IPS-20b (cell line): Measurements from ENCODE around the gene DCHS1.

Source experiments
- H3K27ac ChIP-seq: one replicate; pipeline ENCODE4 v1.5.1; 2013; ENCODE audit warnings: low read length
- H3K27me3 ChIP-seq: 2 replicates; pipeline ENCODE4 v1.6.1; 2013; ENCODE audit warnings: mild to moderate bottlenecking, low read length, inconsistent platforms; ENCODE audit not compliant: insufficient read depth
- H3K36me3 ChIP-seq: 2 replicates; pipeline ENCODE4 v1.6.1; 2013; ENCODE audit warnings: low read depth, mild to moderate bottlenecking, inconsistent platforms, low read length, moderate library complexity; ENCODE audit not compliant: insufficient read depth
- H3K4me1 ChIP-seq: 2 replicates; pipeline ENCODE4 v1.6.1; 2013; ENCODE audit warnings: mild to moderate bottlenecking, control low read depth, inconsistent platforms, low read length, moderate library complexity; ENCODE audit not compliant: insufficient read depth
- H3K4me3 ChIP-seq: 2 replicates; pipeline ENCODE4 v1.5.1; 2013; ENCODE audit warnings: mild to moderate bottlenecking, low read length, inconsistent platforms
- H3K9ac ChIP-seq: 2 replicates; pipeline ENCODE4 v1.6.1; 2013; ENCODE audit warnings: low read depth, mild to moderate bottlenecking, inconsistent platforms, low read length, moderate library complexity
- H3K9me3 ChIP-seq: 2 replicates; pipeline ENCODE4 v1.6.1; 2013; ENCODE audit warnings: mild to moderate bottlenecking, low read depth, low read length, inconsistent platforms; ENCODE audit not compliant: insufficient read depth

The DCHS1 gene

GRCh38 chr11:6653097-6653496 is 2.5 kb downstream of the DCHS1 start:
- H3K9me3 ChIP-seq: no peaks in the 10 kb centered on the region
- no peaks in the 10 kb centered on the region for H3K36me3 ChIP-seq
- H3K4me3 ChIP-seq: no peak overlapping the region
- no peak overlapping the region for H3K9ac ChIP-seq
- H3K27me3 ChIP-seq: peaks cover 39% of the 10 kb centered on the region
- peaks cover 11% of the 10 kb centered on the region; the same call in 1 of the 2 replicates for H3K4me1 ChIP-seq
- no peak overlapping the region for H3K27ac ChIP-seq

- no peak overlapping the region for H3K4me3 ChIP-seq
- no peak overlapping the region for H3K27ac ChIP-seq
- no peak overlapping the region for H3K9ac ChIP-seq
- no peaks in the 10 kb centered on the region for H3K9me3 ChIP-seq
- peaks cover 30% of the 10 kb centered on the region for H3K27me3 ChIP-seq
- peaks cover 11% of the 10 kb centered on the region; the same call in 1 of the 2 replicates for H3K4me1 ChIP-seq
- no peaks in the 10 kb centered on the region for H3K36me3 ChIP-seq
Observed at GRCh38 chr11:6652182-6652581, 3.4 kb downstream of the DCHS1 start.

GRCh38 chr11:6650980-6651379 is 4.6 kb downstream of the DCHS1 start:
- Histone ChIP-seq H3K4me3 (no peak overlapping the region), H3K27me3 (peaks cover 18% of the 10 kb centered on the region), H3K36me3 (no peaks in the 10 kb centered on the region), H3K9me3 (no peaks in the 10 kb centered on the region), H3K9ac (no peak overlapping the region), H3K27ac (no peak overlapping the region), H3K4me1 (no peaks in the 10 kb centered on the region)

DNA sequence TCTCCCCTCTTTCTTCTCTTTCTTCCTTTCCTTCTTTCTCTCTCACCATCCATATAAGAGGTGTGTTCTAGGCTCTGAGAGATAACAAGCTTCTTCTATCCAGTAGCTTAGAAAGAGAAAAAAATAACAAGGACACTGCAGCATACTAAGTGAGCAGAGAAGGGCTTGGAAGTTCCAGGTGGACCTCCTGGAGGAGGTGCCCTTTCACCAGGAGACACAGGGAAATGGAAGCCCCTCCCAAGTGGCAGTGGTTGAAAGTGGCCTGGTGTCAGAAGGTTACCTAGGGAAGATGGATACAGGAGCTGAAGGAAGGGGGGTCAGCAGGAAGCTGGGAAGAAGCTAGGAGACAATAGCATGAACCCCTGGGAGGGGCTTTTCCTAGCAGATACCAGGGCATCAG is 5.5 kb downstream of the DCHS1 start:
- H3K36me3 ChIP-seq: no peaks in the 10 kb centered on the region
- peaks cover 16% of the 10 kb centered on the region for H3K27me3 ChIP-seq
- H3K9ac ChIP-seq: no peak overlapping the region
- no peaks in the 10 kb centered on the region for H3K4me1 ChIP-seq
- no peak overlapping the region for H3K27ac ChIP-seq
- no peak overlapping the region for H3K4me3 ChIP-seq
- no peaks in the 10 kb centered on the region for H3K9me3 ChIP-seq

DNA sequence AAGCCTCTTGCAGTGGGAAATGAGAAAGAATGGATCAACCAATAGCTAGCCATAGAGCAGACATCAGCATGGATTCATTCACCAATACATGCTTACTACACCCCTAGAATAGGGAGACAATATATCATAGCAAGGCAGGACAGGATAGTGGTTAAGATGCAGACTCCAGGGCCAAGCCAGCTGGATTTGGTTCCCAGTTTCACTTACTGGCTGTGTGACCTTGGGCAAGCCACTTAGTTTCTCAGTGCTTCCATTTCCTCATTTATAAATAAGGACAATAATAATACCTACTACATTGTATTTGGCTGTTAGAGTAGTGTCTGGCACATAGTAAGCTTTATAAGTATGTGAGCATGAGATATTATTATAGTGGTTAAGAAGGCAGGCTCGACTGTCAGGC is 7.1 kb downstream of the DCHS1 start:
- no peaks in the 10 kb centered on the region for H3K36me3 ChIP-seq
- no peaks in the 10 kb centered on the region for H3K9me3 ChIP-seq
- no peak overlapping the region for H3K9ac ChIP-seq
- H3K4me3 ChIP-seq: no peak overlapping the region
- H3K4me1 ChIP-seq: no peaks in the 10 kb centered on the region
- 0 out of 2 replicates have a peak, but pooled peaks cover 3% of the 10 kb centered on the region for H3K27me3 ChIP-seq
- H3K27ac ChIP-seq: no peak overlapping the region

DNA sequence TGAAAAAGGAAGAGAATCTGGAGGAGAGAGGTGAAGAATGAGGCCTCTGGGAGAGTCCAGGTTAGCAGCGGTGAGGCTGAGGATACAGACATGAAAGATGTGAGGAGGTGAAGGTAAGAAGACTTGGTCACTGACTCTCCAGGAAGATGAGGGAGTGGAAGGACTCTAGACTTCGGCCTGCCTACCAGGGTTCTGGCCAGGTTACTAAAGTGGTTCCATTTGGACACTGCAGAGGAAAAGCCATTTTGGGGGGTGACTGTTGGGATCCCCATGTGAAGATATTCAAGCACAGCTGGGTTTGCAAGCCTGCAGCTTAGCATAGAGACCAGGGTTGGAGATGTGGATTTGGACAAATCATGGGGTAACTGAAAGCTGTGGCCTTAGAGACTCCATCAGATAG is 7.8 kb downstream of the DCHS1 start:
- H3K4me3 ChIP-seq: no peak overlapping the region
- no peaks in the 10 kb centered on the region for H3K4me1 ChIP-seq
- H3K9me3 ChIP-seq: no peaks in the 10 kb centered on the region
- no peaks in the 10 kb centered on the region for H3K36me3 ChIP-seq
- no peak overlapping the region for H3K9ac ChIP-seq
- H3K27ac ChIP-seq: no peak overlapping the region
- H3K27me3 ChIP-seq: 0 out of 2 replicates have a peak, but pooled peaks cover 3% of the 10 kb centered on the region

DNA sequence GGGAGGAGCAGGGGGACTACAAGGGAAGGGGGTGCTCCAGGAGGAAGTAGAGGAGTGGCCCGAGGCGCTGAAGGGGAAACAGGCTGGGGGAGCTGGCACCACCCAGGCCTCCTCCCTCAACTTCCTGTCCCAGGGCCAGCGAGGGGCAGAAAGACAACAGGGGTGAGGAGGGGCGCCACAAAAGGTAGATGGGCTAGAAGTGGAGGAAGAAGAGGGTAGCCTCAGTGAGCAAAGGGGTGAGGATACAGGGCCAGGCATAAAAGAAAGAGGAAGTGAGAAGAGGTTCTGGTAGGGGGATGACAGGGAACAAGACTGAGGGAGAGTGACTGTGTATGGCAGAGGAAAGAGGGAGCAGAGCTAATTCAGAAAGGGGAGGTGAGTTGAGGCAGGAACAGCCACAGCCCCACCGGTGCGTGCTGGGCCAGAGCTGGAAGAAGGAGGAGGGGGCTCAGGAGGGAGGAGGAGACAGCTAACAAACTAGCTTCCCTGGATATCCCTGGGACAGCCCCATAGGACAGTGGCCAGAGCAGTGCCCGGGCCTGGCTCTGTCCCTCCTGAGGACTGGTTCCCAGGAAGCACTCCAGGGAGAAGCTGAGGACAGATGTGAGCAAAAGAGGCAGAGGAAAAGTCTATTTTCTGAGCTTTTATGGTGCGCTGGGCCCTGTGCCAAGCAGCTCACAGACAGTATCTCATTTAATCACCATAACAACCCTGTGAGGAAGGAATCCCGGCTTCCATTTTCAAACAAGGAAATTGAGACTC is 8.5 kb downstream of the DCHS1 start:
- H3K4me3 ChIP-seq: no peak overlapping the region
- H3K27me3 ChIP-seq: no peaks in the 10 kb centered on the region
- no peaks in the 10 kb centered on the region for H3K9me3 ChIP-seq
- no peak overlapping the region for H3K27ac ChIP-seq
- H3K36me3 ChIP-seq: no peaks in the 10 kb centered on the region
- H3K9ac ChIP-seq: no peak overlapping the region
- H3K4me1 ChIP-seq: no peaks in the 10 kb centered on the region

DNA sequence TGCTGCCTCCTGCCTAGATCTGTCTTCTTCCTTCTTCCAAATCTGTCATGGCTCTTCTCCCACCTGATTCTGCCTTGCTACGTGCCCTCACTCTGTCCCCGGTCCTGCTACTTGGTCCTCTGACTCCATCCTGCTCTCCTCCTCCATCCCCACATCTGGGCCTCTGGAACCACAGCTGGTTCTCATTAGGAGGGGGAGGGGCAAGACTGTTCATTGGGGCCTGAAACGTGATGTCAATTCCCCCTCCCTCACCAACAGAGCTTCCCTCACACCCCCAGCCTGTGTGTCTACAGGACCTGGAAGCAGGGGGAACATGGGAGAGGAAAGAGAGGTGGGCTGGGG is 9.1 kb downstream of the DCHS1 start:
- Histone ChIP-seq H3K36me3 (no peaks in the 10 kb centered on the region), H3K27ac (no peak overlapping the region), H3K27me3 (no peaks in the 10 kb centered on the region), H3K9ac (peak overlapping the region; percentile 6; the same call in 1 of the 2 replicates), H3K9me3 (no peaks in the 10 kb centered on the region), H3K4me1 (no peaks in the 10 kb centered on the region), H3K4me3 (no peak overlapping the region)

- Histone ChIP-seq H3K9me3 (no peaks in the 10 kb centered on the region), H3K4me1 (no peaks in the 10 kb centered on the region), H3K4me3 (no peak overlapping the region), H3K27ac (no peak overlapping the region), H3K36me3 (no peaks in the 10 kb centered on the region), H3K27me3 (no peaks in the 10 kb centered on the region), H3K9ac (no peak overlapping the region)
Observed at GRCh38 chr11:6646071-6646470, 9.5 kb downstream of the DCHS1 start.

DNA sequence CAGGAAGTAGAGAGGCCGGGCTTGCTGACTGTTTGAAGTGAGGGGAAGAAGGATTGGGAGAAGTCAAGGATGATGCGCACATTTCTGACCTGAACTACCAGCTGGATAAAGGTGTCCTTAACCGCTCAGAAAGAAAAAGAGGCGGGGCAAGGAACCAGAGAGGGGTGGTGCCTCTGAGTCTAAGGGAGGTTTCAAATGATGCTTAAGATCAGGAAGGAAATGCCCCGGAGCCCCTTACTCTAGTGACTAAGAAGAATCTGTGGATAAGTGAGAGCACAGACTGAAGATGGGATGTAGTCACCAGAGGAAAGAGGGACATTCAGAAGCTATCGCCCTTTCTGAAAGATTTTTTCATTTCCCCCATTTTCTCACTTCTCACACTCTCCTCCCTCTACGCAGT is 12.7 kb downstream of the DCHS1 start:
- no peak overlapping the region for H3K27ac ChIP-seq
- H3K36me3 ChIP-seq: no peaks in the 10 kb centered on the region
- H3K9ac ChIP-seq: no peak overlapping the region
- H3K27me3 ChIP-seq: no peaks in the 10 kb centered on the region
- H3K4me3 ChIP-seq: no peak overlapping the region
- H3K4me1 ChIP-seq: no peaks in the 10 kb centered on the region
- H3K9me3 ChIP-seq: no peaks in the 10 kb centered on the region

- Histone ChIP-seq H3K9ac (no peak overlapping the region), H3K27ac (no peak overlapping the region), H3K4me1 (no peaks in the 10 kb centered on the region), H3K4me3 (no peak overlapping the region), H3K36me3 (no peaks in the 10 kb centered on the region), H3K27me3 (no peaks in the 10 kb centered on the region), H3K9me3 (no peaks in the 10 kb centered on the region)
Observed at GRCh38 chr11:6640985-6641701, 14.5 kb downstream of the DCHS1 start.
